ENCODE measurements around the gene VSIG4.
A peak's percentile ranks its signal among the peaks of the same experiment; 100 is the strongest.
"Not testable (repeated sequence)": the region's sequence is repeated elsewhere in the genome, so short reads cannot be mapped to it uniquely, and the experiment has no call there.

VSIG4 gene

GRCh38 chrX:65993332-65993731, 46.5 kb downstream of the VSIG4 start:
- no peak overlapping the region for H3K4me3 ChIP-seq (ENCODE audit: low read depth, low read length)
- no peak for TF ChIP-seq CTCF (IDR thresholded peaks at IDR 0.05; ENCODE audit: insufficient read depth, low read length, missing control alignments)
- CTCF ChIA-PET, result no interaction called here
- POLR2A ChIA-PET, result interaction anchor here (0.6 kb wide), 1 partner anchor 263 kb away, joined by 3 read pairs; no protein-coding TSS in a partner anchor
- no peak for DNase-seq (ENCODE audit: low read depth, low spot score)

- CTCF ChIA-PET, result no interaction called here
Measured at GRCh38 chrX:65990702-65991101, 49.2 kb downstream of the VSIG4 start.

GRCh38 chrX:65987811-65988210, 52.1 kb downstream of the VSIG4 start:
- no peak for TF ChIP-seq CTCF (IDR thresholded peaks at IDR 0.05; ENCODE audit: insufficient read depth, low read length, missing control alignments)
- CTCF ChIA-PET, result interaction anchor here (1.6 kb wide), 1 partner anchor 406 kb away, joined by 10 read pairs; no protein-coding TSS in a partner anchor
- H3K4me3 ChIP-seq (ENCODE audit: low read depth, low read length), result no peak overlapping the region
- no peak for DNase-seq (ENCODE audit: low read depth, low spot score)
- POLR2A ChIA-PET, result no interaction called here

More at GRCh38 chrX:65990702-65991101, 49.2 kb downstream of the VSIG4 start:
- no peak overlapping the region for H3K4me3 ChIP-seq (ENCODE audit: low read depth, low read length)
- TF ChIP-seq CTCF (IDR thresholded peaks at IDR 0.05; ENCODE audit: insufficient read depth, low read length, missing control alignments), result no peak
- no peak for DNase-seq (ENCODE audit: low read depth, low spot score)
- POLR2A ChIA-PET, result no interaction called here

- peak; percentile 0 for DNase-seq (ENCODE audit: low read depth, low spot score)
- peak; percentile 37 for TF ChIP-seq CTCF (IDR thresholded peaks at IDR 0.05; ENCODE audit: insufficient read depth, low read length, missing control alignments)
- ChIA-PET POLR2A (no interaction called here), CTCF (interaction anchor here (0.8 to 2.9 kb wide), 8 partner anchors 13 to 746 kb away, joined by 3 to 50 read pairs (median 6); no protein-coding TSS in a partner anchor)
- no peak overlapping the region for H3K4me3 ChIP-seq (ENCODE audit: low read depth, low read length)
Measured at GRCh38 chrX:65985922-65986588, 53.8 kb downstream of the VSIG4 start.

- no peak overlapping the region for H3K4me3 ChIP-seq (ENCODE audit: low read depth, low read length)
- ChIA-PET POLR2A (no interaction called here), CTCF (interaction anchor here (1.6 to 2.9 kb wide), 4 partner anchors 14 to 407 kb away, joined by 5 to 50 read pairs (median 10); no protein-coding TSS in a partner anchor)
- no peak for TF ChIP-seq CTCF (IDR thresholded peaks at IDR 0.05; ENCODE audit: insufficient read depth, low read length, missing control alignments)
- DNase-seq (ENCODE audit: low read depth, low spot score), result no peak
Measured at GRCh38 chrX:65985211-65985610, 54.7 kb downstream of the VSIG4 start.

GRCh38 chrX:65977161-65977560, 62.7 kb downstream of the VSIG4 start:
- POLR2A ChIA-PET; H3K4me3 ChIP-seq (ENCODE audit: low read depth, low read length); CTCF ChIA-PET; DNase-seq (ENCODE audit: low read depth, low spot score): not testable (repeated sequence)

GRCh38 chrX:65976161-65976560, 63.7 kb downstream of the VSIG4 start:
- no peak for TF ChIP-seq CTCF (IDR thresholded peaks at IDR 0.05; ENCODE audit: insufficient read depth, low read length, missing control alignments)
- CTCF ChIA-PET, result no interaction called here
- H3K4me3 ChIP-seq (ENCODE audit: low read depth, low read length), result no peak overlapping the region
- no peak for DNase-seq (ENCODE audit: low read depth, low spot score)
- POLR2A ChIA-PET, result no interaction called here

- POLR2A ChIA-PET; H3K4me3 ChIP-seq (ENCODE audit: low read depth, low read length); CTCF ChIA-PET; DNase-seq (ENCODE audit: low read depth, low spot score): not testable (repeated sequence)
Measured at GRCh38 chrX:65975161-65975751, 64.6 kb downstream of the VSIG4 start.
